ENCODE measurements around the gene KCNK6. TPM values are rescaled to one million over a fixed set of nuclear protein-coding genes. Genes with fewer than 3 reads are reported as not detected.

Gene KCNK6
- total and polyA plus RNA-seq, 2 of the 8 experiments (the other 6 are each of a cell fraction or from before 2014, with no cell fraction given): 10.6 to 13.3 TPM

DNA sequence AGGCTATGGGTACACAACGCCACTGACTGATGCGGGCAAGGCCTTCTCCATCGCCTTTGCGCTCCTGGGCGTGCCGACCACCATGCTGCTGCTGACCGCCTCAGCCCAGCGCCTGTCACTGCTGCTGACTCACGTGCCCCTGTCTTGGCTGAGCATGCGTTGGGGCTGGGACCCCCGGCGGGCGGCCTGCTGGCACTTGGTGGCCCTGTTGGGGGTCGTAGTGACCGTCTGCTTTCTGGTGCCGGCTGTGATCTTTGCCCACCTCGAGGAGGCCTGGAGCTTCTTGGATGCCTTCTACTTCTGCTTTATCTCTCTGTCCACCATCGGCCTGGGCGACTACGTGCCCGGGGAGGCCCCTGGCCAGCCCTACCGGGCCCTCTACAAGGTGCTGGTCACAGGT is 6.9 kb downstream of the KCNK6 start:
- ChIA-PET POLR2A (ENCODE audit: partially characterized antibody) (no interaction called here), CTCF (ENCODE audit: partially characterized antibody) (interaction anchor here (0.6 to 3.0 kb wide), 5 partner anchors 9 to 87 kb away, joined by 4 to 12 read pairs (median 5); partner anchors contain the start of genes CATSPERG and PPP1R14A)
- Histone ChIP-seq H2BK120ac (replicated peaks; ENCODE audit: low read depth, low read length) (no peak overlapping the region), H2AFZ (ENCODE audit: low read length) (no peak overlapping the region), H4K5ac (ENCODE audit: insufficient read length, low read depth, low read length) (no peak overlapping the region), H3K79me2 (ENCODE audit: control insufficient read depth in 1 of 2, insufficient read depth in 2 of 2, low read length in 2 of 2) (no peaks in the 10 kb centered on the region), H3K23ac (ENCODE audit: insufficient read length) (no peak overlapping the region), H2BK12ac (ENCODE audit: low read depth, low read length) (no peak overlapping the region), H3K27ac (ENCODE audit: low read depth, low read length) (no peak overlapping the region), H3K4me1 (replicated peaks in 1 of 4; ENCODE audit: control insufficient read depth in 3 of 4, insufficient read depth in 4 of 4, low read length in 3 of 4) (no peaks in the 10 kb centered on the region; a peak in 1 of 7 replicates), H2BK20ac (ENCODE audit: low read length) (no peak overlapping the region), H3K4me3 (ENCODE audit: extremely low read depth in 1 of 4, insufficient read depth in 2 of 4, low read depth in 3 of 4, low read length in 4 of 4) (no peak overlapping the region), H3K4me2 (ENCODE audit: insufficient read depth in 1 of 2, low read depth in 2 of 2, low read length in 2 of 2) (no peak overlapping the region), H2BK15ac (ENCODE audit: low read length) (no peak overlapping the region), H3K9me3 (ENCODE audit: insufficient read depth in 2 of 2, low read depth in 1 of 2, low read length in 1 of 2) (no peaks in the 10 kb centered on the region), H4K91ac (replicated peaks; ENCODE audit: insufficient read length, low read length) (no peak overlapping the region), H3K36me3 (ENCODE audit: control insufficient read depth in 2 of 4, insufficient read depth in 4 of 4, low read length in 3 of 4) (peaks cover 2 to 8% (median 5%) of the 10 kb centered on the region in 4 experiments; a peak in 5 of 8 replicates), H3K23me2 (ENCODE audit: low read depth, low read length) (no peaks in the 10 kb centered on the region), H2BK5ac (ENCODE audit: low read depth, low read length) (no peak overlapping the region), H3K79me1 (ENCODE audit: low read depth, low read length) (peaks cover 3% of the 10 kb centered on the region; the same call in 1 of the 2 replicates), H3K14ac (ENCODE audit: insufficient read length) (no peak overlapping the region), H2AK5ac (ENCODE audit: low read depth, low read length) (no peak overlapping the region), H3K27me3 (replicated peaks in 1 of 4; ENCODE audit: control insufficient read depth in 3 of 4, extremely low read depth in 1 of 4, insufficient read depth in 3 of 4, low read length in 3 of 4) (no peaks in the 10 kb centered on the region), H3K4ac (replicated peaks; ENCODE audit: insufficient read length, low read depth, low read length) (no peak overlapping the region), H3K56ac (replicated peaks; ENCODE audit: insufficient read length, low read depth, low read length) (no peak overlapping the region), H4K8ac (ENCODE audit: extremely low read depth, insufficient read depth, low read length) (no peak overlapping the region), H4K20me1 (replicated peaks in 1 of 2; ENCODE audit: control insufficient read depth in 1 of 2, insufficient read depth in 2 of 2, low read length in 2 of 2) (peaks cover 0 to 5% of the 10 kb centered on the region in 2 experiments), H3K18ac (ENCODE audit: extremely low read depth, low read length) (no peak overlapping the region), H3K9ac (replicated peaks in 1 of 4; ENCODE audit: extremely low read depth in 1 of 4, low read depth in 3 of 4, low read length in 3 of 4) (no peak overlapping the region)
- TF ChIP-seq RAD21 (IDR thresholded peaks at IDR 0.05 in 1 of 2, conservative IDR thresholded peaks at IDR 0.05 in 1 of 2; ENCODE audit: low read depth in 2 of 2, low read length in 2 of 2): no peak
- no peak for FAIRE-seq
- DNase-seq (ENCODE audit: low read depth in 1 of 2, low spot score in 2 of 2): no peak
- 96% methylated on average over 21 of the region's 22 CpGs; no CpG with 5 or more reads in 1 of the 2 experiments for WGBS, 2 experiments (ENCODE audit: extremely low coverage in 1 of 2, insufficient coverage in 1 of 2, insufficient read length in 1 of 2, insufficient replicate concordance in 2 of 2, low coverage in 1 of 2, low lambda C conversion rate in 2 of 2, missing lambda C conversion rate in 1 of 2)

All from H1 (cell line).